Large intestine (tissue), 12 donors: ENCODE results near the gene CDK4. TPM values are rescaled to one million over a fixed set of nuclear protein-coding genes. Genes with fewer than 3 reads are reported as not detected.

Experiments used
- DNase-seq, 2 donors: peaks; one replicate each; pipeline versions ENCODE4 v3.0.0 to v3.0.0-alpha.2; 2013
- H3K27ac ChIP-seq: one replicate; pipeline ENCODE4 v1.5.1; 2013; ENCODE audit warnings: low read length
- H3K27me3 ChIP-seq: 2 replicates; pipeline ENCODE4 v1.6.1; 2013; ENCODE audit warnings: low read length; ENCODE audit not compliant: control insufficient read depth, insufficient read depth
- H3K36me3 ChIP-seq: 2 replicates; pipeline ENCODE4 v1.6.1; 2013; ENCODE audit warnings: low read length; ENCODE audit not compliant: control insufficient read depth, insufficient read depth
- H3K4me1 ChIP-seq: one replicate; pipeline ENCODE4 v1.6.1; 2013; ENCODE audit warnings: low read length; ENCODE audit not compliant: control insufficient read depth, insufficient read depth
- H3K4me3 ChIP-seq: one replicate; pipeline ENCODE4 v1.5.1; 2013; ENCODE audit warnings: low read length
- H3K9me3 ChIP-seq: one replicate; pipeline ENCODE4 v1.6.1; 2013; ENCODE audit warnings: mild to moderate bottlenecking, low read depth, low read length, moderate library complexity; ENCODE audit not compliant: control insufficient read depth
- WGBS: methylation state at CpG from one replicate; pipeline ENCODE4 v1.1.5; 2013; ENCODE audit warnings: low lambda C conversion rate; ENCODE audit not compliant: insufficient coverage; 5-methylcytosine and 5-hydroxymethylcytosine counted together
- long read RNA-seq, 11 donors: transcript quantifications; one replicate each; lab custom pipeline, GENCODE V29; 2026
- polyA plus RNA-seq: library from polyadenylated mRNA; unstranded; fragments of 120-200 nt; gene quantifications from one replicate; pipeline ENCODE4 v1.2.1, GENCODE V29; 2013

Gene CDK4
- 196 TPM for polyA plus RNA-seq
- long read RNA-seq, donor 1, transcript CDK4-201 (8 exons, 2,076 nt) = major isoform, 41 of 51 reads
- long read RNA-seq, donor 1, partial matches to known transcripts = 6 of 51 reads
- long read RNA-seq, donor 1, other reads (novel, unspliced or antisense) = 0 of 51 reads
- long read RNA-seq, donor 2, transcript CDK4-213 (3 exons, 685 nt) = minor isoform, 7 of 110 reads
- long read RNA-seq, donor 2, transcript CDK4-201 (8 exons, 2,076 nt) = major isoform, 74 of 110 reads
- long read RNA-seq, donor 2, partial matches to known transcripts = 15 of 110 reads
- long read RNA-seq, donor 2, other reads (novel, unspliced or antisense) = 11 of 110 reads
- long read RNA-seq, donor 3 = 0 reads
- long read RNA-seq, donor 4, transcript CDK4-201 (8 exons, 2,076 nt) = major isoform, 9 of 9 reads
- long read RNA-seq, donor 4, partial matches to known transcripts = 0 of 9 reads
- long read RNA-seq, donor 4, other reads (novel, unspliced or antisense) = 0 of 9 reads
- long read RNA-seq, donor 5, transcript CDK4-201 (8 exons, 2,076 nt) = major isoform, 52 of 96 reads
- long read RNA-seq, donor 5, partial matches to known transcripts = 7 of 96 reads
- long read RNA-seq, donor 5, other reads (novel, unspliced or antisense) = 32 of 96 reads
- long read RNA-seq, donor 6, transcript CDK4-201 (8 exons, 2,076 nt) = major isoform, 74 of 88 reads
- long read RNA-seq, donor 6, partial matches to known transcripts = 0 of 88 reads
- long read RNA-seq, donor 6, other reads (novel, unspliced or antisense) = 11 of 88 reads
- long read RNA-seq, donor 7, transcript CDK4-201 (8 exons, 2,076 nt) = major isoform, 34 of 34 reads
- long read RNA-seq, donor 7, partial matches to known transcripts = 0 of 34 reads
- long read RNA-seq, donor 7, other reads (novel, unspliced or antisense) = 0 of 34 reads
- long read RNA-seq, donor 8, transcript CDK4-201 (8 exons, 2,076 nt) = major isoform, 89 of 121 reads
- long read RNA-seq, donor 8, partial matches to known transcripts = 14 of 121 reads
- long read RNA-seq, donor 8, other reads (novel, unspliced or antisense) = 14 of 121 reads
- long read RNA-seq, donor 9, transcript CDK4-201 (8 exons, 2,076 nt) = major isoform, 87 of 124 reads
- long read RNA-seq, donor 9, partial matches to known transcripts = 17 of 124 reads
- long read RNA-seq, donor 9, other reads (novel, unspliced or antisense) = 16 of 124 reads
- long read RNA-seq, donor 10, transcript CDK4-201 (8 exons, 2,076 nt) = major isoform, 100 of 122 reads
- long read RNA-seq, donor 10, partial matches to known transcripts = 6 of 122 reads
- long read RNA-seq, donor 10, other reads (novel, unspliced or antisense) = 14 of 122 reads
- long read RNA-seq, donor 11, transcript CDK4-201 (8 exons, 2,076 nt) = major isoform, 70 of 109 reads
- long read RNA-seq, donor 11, partial matches to known transcripts = 23 of 109 reads
- long read RNA-seq, donor 11, other reads (novel, unspliced or antisense) = 14 of 109 reads

DNA sequence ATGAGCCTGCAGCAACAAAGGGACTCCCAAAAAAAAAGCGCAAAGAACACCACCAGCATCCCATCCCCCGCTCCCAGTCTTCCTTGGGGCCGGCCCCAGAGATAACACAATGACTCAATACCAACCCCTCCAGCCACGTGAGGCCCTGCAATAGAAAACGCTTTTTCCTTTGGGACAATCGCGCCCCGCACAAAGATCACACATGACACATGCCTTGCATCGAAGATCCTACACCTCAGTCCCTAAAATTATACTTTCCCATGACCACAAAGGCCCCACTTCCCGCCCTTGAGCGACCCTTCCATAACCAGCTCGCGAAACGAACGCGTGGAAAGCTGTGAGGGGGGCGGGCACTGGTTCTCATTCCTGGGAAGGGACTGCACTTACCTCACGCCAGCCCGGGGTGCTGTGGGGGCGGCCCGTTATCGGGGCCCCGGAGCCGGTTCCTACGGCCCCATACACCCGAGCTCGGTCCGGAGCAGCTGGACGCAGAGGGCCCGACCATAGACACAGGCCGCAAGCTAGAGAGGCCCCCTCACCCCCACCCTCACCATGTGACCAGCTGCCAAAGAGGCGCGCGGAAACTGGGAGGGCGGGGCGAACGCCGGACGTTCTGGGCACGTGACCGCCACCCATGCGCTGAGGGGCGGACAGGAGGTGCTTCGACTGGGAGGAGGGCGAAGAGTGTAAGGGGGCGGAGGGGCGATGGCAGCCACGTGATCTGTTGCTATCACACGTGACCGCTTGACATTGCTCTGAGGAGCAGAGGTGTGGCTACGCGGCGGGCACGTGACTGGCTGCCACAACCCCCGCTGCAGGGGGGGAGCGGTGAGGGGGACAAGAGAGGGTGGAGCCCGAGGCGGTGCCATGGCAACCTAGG lies at the start of gene CDK4:
CDK4 (minus strand) TSS at position 523 of the 880 bp plus-strand sequence. CDS start 593 bp downstream, outside the sequence.
- peak; percentile 100 for DNase-seq
- peak within 1 kb of the TSS; percentile 95 for H3K27ac ChIP-seq
- peaks cover 36% of the 10 kb centered on the region for H3K36me3 ChIP-seq
- peak within 1 kb of the TSS; percentile 75 for H3K4me3 ChIP-seq
- peaks cover 35% of the 10 kb centered on the region for H3K4me1 ChIP-seq
- no peaks in the 10 kb centered on the region for H3K9me3 ChIP-seq
- H3K27me3 ChIP-seq = no peaks in the 10 kb centered on the region
- WGBS = no CpG with 5 or more reads among the region's 58 CpGs

- Histone ChIP-seq H3K27ac (no peak overlapping the region), H3K27me3 (no peaks in the 10 kb centered on the region), H3K4me1 (no peaks in the 10 kb centered on the region), H3K4me3 (no peak overlapping the region), H3K9me3 (no peaks in the 10 kb centered on the region), H3K36me3 (peaks cover 50% of the 10 kb centered on the region)
- WGBS = 100% methylated on average over 1 of the region's 3 CpGs
- DNase-seq = no peak
These were observed 48.9 kb upstream of the CDK4 start for GRCh38 chr12:57800965-57801364.

- H3K4me3 ChIP-seq = no peak overlapping the region
- WGBS = no CpG with 5 or more reads among the region's 1 CpG
- H3K27me3 ChIP-seq = no peaks in the 10 kb centered on the region
- H3K27ac ChIP-seq = no peak overlapping the region
- H3K4me1 ChIP-seq = no peaks in the 10 kb centered on the region
- H3K9me3 ChIP-seq = no peaks in the 10 kb centered on the region
- no peak for DNase-seq
- H3K36me3 ChIP-seq = peaks cover 61% of the 10 kb centered on the region
These were observed 45.8 kb upstream of the CDK4 start for GRCh38 chr12:57797933-57798332.

DNA sequence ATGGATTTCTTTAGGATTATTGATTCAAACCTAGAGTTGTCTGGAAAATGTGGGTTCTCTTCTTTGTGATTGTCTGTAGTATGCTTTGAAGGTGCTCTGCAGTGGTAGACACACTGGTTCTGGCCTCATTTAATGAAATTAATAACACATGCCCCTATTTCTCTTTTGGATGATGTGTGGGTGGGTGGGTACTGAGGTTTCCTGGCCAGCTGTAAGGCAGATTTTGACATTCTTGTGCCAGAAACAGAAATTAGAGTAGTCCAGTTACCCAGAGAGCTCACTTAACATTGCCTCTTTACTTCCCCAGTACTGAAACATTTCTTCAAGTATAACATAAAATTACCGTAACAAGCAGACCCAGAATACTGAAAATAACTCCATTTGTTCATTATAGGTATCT lies 44.9 kb upstream of the CDK4 start:
- H3K9me3 ChIP-seq = no peaks in the 10 kb centered on the region
- DNase-seq = no peak
- H3K36me3 ChIP-seq = peaks cover 63% of the 10 kb centered on the region
- H3K4me1 ChIP-seq = no peaks in the 10 kb centered on the region
- H3K27ac ChIP-seq = no peak overlapping the region
- 100% methylated on average over 1 of the region's 1 CpG for WGBS
- no peak overlapping the region for H3K4me3 ChIP-seq
- no peaks in the 10 kb centered on the region for H3K27me3 ChIP-seq

DNA sequence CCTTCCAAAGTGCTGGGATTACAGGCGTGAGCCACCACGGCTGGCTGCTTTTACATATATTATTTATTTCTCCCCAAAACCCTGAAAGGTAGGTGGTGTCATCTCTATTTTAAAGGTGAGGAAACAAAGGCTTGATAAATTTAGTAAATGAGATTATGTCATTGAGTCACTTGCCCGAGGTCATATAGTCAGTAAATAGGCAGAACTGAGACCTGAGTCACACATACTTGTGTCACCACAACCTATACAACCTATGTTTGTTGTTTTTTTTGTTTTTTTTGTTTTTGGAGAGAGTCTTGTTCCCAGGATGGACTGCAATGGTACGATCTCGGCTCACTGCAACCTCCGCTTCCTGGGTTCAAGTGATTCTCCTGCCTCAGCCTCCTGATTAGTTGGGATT lies 43.2 kb upstream of the CDK4 start:
- H3K36me3 ChIP-seq = peaks cover 62% of the 10 kb centered on the region
- H3K9me3 ChIP-seq = no peaks in the 10 kb centered on the region
- no peak for DNase-seq
- H3K4me3 ChIP-seq = no peak overlapping the region
- H3K27ac ChIP-seq = no peak overlapping the region
- 100% methylated on average over 1 of the region's 6 CpGs for WGBS
- no peaks in the 10 kb centered on the region for H3K27me3 ChIP-seq
- H3K4me1 ChIP-seq = no peaks in the 10 kb centered on the region

DNA sequence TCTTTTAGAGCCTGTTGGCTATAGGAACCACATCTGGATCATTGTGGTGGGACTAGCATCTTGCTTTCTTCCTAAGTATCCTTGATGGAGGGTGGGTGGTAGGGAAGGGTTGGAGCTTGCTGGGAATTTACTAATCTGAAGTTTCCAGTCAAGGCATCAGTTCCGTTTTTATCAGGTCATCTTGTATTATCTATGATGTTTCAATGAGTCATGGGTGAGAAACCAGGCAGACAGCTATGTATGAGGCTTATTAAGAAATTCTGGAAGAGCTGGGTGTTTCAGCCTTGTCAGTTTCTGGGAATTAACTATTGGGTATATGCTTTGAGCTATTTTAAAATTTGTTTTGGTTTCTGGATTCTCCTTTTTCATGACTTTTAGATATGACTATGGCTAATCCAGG lies 41.8 kb upstream of the CDK4 start:
- no peaks in the 10 kb centered on the region for H3K4me1 ChIP-seq
- H3K27ac ChIP-seq = no peak overlapping the region
- peaks cover 58% of the 10 kb centered on the region for H3K36me3 ChIP-seq
- H3K27me3 ChIP-seq = no peaks in the 10 kb centered on the region
- no peak overlapping the region for H3K4me3 ChIP-seq
- no CpG with 5 or more reads among the region's 1 CpG for WGBS
- DNase-seq = no peak
- H3K9me3 ChIP-seq = no peaks in the 10 kb centered on the region

DNA sequence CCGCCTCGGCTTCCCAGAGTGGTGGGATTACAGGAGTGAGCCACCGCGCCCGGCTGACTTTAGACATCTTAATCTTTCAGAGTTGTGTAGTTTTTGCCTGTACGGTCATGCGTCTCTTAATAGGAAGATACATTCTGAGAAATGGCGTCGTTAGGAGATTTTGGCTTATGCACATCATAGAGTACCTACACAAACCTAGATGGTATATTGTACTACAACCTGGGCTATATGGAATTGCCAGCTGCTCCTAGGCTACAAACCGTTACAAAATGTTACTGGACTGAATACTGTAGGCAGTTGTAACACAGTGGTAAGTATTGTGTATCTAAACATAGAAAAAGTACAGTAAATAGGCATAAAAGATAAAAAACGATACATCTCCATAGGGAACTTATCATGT lies 31.8 kb upstream of the CDK4 start:
- no peak for DNase-seq
- H3K36me3 ChIP-seq = peaks cover 28% of the 10 kb centered on the region
- H3K9me3 ChIP-seq = no peaks in the 10 kb centered on the region
- 70% methylated on average over 1 of the region's 11 CpGs for WGBS
- peaks cover 10% of the 10 kb centered on the region for H3K4me1 ChIP-seq
- no peak overlapping the region for H3K4me3 ChIP-seq
- no peaks in the 10 kb centered on the region for H3K27me3 ChIP-seq
- no peak overlapping the region for H3K27ac ChIP-seq

DNA sequence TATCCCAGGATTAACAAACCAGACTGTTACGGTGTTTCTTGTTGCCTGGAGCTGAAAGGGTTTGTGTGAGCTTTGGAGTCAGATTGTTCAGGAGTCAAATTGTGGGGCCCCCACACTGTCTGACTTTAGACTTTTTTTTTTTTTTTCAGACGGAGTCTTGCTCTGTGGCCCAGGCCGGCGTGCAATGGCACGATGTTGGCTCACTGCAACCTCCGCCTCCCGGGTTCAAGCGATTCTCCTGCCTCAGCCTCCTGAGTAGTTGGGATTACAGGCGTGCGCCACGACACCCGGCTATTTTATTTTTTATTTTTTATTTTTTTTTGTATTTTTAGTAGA lies 31.3 kb upstream of the CDK4 start:
- peak overlapping the region; percentile 99 for H3K4me3 ChIP-seq
- peaks cover 25% of the 10 kb centered on the region for H3K36me3 ChIP-seq
- H3K27me3 ChIP-seq = no peaks in the 10 kb centered on the region
- H3K4me1 ChIP-seq = peaks cover 10% of the 10 kb centered on the region
- no peak for DNase-seq
- no peak overlapping the region for H3K27ac ChIP-seq
- no CpG with 5 or more reads among the region's 12 CpGs for WGBS
- H3K9me3 ChIP-seq = no peaks in the 10 kb centered on the region

GRCh38 chr12:57782608-57783465 lies 30.7 kb upstream of the CDK4 start, which contains the start of gene TSFM:
Gene TSFM (plus strand): TSS chr12:57782787. CDS start chr12:57782802, 15 bp downstream.
- DNase-seq = peak; percentile 91 to 94
- peaks cover 25% of the 10 kb centered on the region for H3K36me3 ChIP-seq
- peak within 1 kb of the TSS; percentile 99 for H3K4me3 ChIP-seq
- WGBS = no CpG with 5 or more reads among the region's 45 CpGs
- H3K9me3 ChIP-seq = no peaks in the 10 kb centered on the region
- peaks cover 10% of the 10 kb centered on the region for H3K4me1 ChIP-seq
- H3K27ac ChIP-seq = peak within 1 kb of the TSS; percentile 55
- H3K27me3 ChIP-seq = no peaks in the 10 kb centered on the region
